IMR-90 (cell line): ENCODE measurements around the gene PSAP. TPM values are rescaled to one million over a fixed set of nuclear protein-coding genes. Genes with fewer than 3 reads are reported as not detected.

ENCODE experiments used
- BHLHE40 ChIP-seq: fragments of 150-350 bp; IDR thresholded peaks from 2 replicates; pipeline ENCODE4 v1.6.1; 2016; ENCODE audit warnings: mild to moderate bottlenecking, low read depth, low read length
- ELK1 ChIP-seq: fragments of 150-350 bp; IDR thresholded peaks from 2 replicates; pipeline ENCODE4 v1.6.1; 2016; ENCODE audit warnings: low read depth, mild to moderate bottlenecking, low read length, moderate library complexity, borderline replicate concordance
- RFX5 ChIP-seq: IDR thresholded peaks from 2 replicates; pipeline ENCODE4 v1.8.0; 2012; ENCODE audit warnings: low read depth, mild to moderate bottlenecking, low read length, moderate library complexity
- polyA plus RNA-seq, 3 experiments: library from polyadenylated mRNA; depleted of rRNA; stranded (reverse); fragments of >200 nt; gene quantifications; 2 replicates each; pipeline ENCODE4 v1.2.3, GENCODE V29; 2012; ENCODE audit warnings: low replicate concordance in 1 of 3
- total RNA-seq: library from RNA; depleted of rRNA; stranded (reverse); fragments of >200 nt; gene quantifications from 2 replicates; pipeline ENCODE4 v1.2.3, GENCODE V29; 2012

Gene PSAP
- total and polyA plus RNA-seq, 2 of the 4 experiments (the other 2 are of a cell fraction): 216 to 876 TPM

- TF ChIP-seq BHLHE40: peak; percentile 84
- TF ChIP-seq ELK1: no peak
- no peak for TF ChIP-seq RFX5
Measured at GRCh38 chr10:71850743-71851464, at the start of gene PSAP (continued).
